Activated CD8-positive, alpha-beta T cell treated with anti-CD3 and anti-CD28 coated beads for 36 hours (primary cell): Measurements from ENCODE around the gene KY. TPM values are rescaled to one million over a fixed set of nuclear protein-coding genes. Genes with fewer than 3 reads are reported as not detected.

Experiments used
- ATAC-seq: fragments of 200-7000 bp; cut with Tn5 transposase; one replicate; pipeline ENCODE4 v1.10.0; 2021; ENCODE audit warnings: mild to moderate bottlenecking, moderate library complexity
- CTCF ChIA-PET: fragments of 350-600 bp; sonication (Branson Sonifier 250); formaldehyde crosslinking; loops from one replicate; lab custom pipeline; 2021; ENCODE audit warnings: antibody characterized with exemption; lab: Charles Lee
- POLR2A ChIA-PET: fragments of 350-600 bp; sonication (Branson Sonifier 250); formaldehyde crosslinking; loops from one replicate; lab custom pipeline; 2021; ENCODE audit warnings: antibody characterized with exemption; lab: Charles Lee
- DNase-seq: peaks from one replicate; pipeline ENCODE4 v3.0.0-alpha.2; 2020
- H3K27ac Mint-ChIP-seq: one replicate; pipeline ENCODE4 v1.8.0; 2021; ENCODE audit warnings: mild to moderate bottlenecking, mixed read lengths
- H3K27me3 Mint-ChIP-seq: one replicate; pipeline ENCODE4 v1.8.0; 2021; ENCODE audit warnings: mixed read lengths
- H3K36me3 Mint-ChIP-seq: one replicate; pipeline ENCODE4 v1.8.0; 2021; ENCODE audit warnings: low read depth, mixed read lengths
- H3K4me1 Mint-ChIP-seq: one replicate; pipeline ENCODE4 v1.8.0; 2021; ENCODE audit warnings: low read depth, mixed read lengths
- H3K4me3 Mint-ChIP-seq: one replicate; pipeline ENCODE4 v1.8.0; 2021; ENCODE audit warnings: mild to moderate bottlenecking, moderate library complexity, mixed read lengths
- H3K9me3 Mint-ChIP-seq: one replicate; pipeline ENCODE4 v1.8.0; 2021; ENCODE audit warnings: mixed read lengths
- CTCF ChIP-seq: fragments of 200-600 bp; IDR thresholded peaks from one replicate; pipeline ENCODE4 v1.8.0; 2022; ENCODE audit warnings: antibody characterized with exemption, mild to moderate bottlenecking
- intact Hi-C: fragments of 100-400 bp; cut with micrococcal nuclease; formaldehyde crosslinking; loops from one replicate; pipeline ENCODE4 v1.10.0; 2022
- total RNA-seq, 2 experiments: library from RNA; stranded (reverse); gene quantifications; one replicate each; pipeline ENCODE4 v1.2.3, GENCODE V29; 2021

The KY gene
- total RNA-seq, 2 experiments from 2014 or later: not detected

DNA sequence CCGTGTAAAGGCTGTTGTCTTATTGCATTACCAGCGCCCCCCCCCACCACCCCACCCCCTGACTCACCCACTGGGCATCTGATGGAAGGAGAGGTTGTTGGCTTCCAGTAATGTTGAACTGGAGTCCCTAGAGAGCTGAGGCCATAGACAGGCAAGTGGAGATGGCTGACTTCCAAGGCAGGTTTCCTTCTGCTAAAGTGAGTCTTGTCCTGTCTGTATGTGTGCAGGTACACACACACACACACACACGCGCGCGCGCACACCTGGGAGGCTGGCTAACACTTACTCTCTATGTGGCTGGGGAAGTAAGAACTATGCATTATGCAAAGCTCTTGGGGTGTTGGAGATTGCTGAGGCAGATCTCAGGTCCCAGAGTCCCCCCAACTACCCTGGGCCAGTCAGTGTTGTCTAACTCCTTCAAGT is 1.6 kb upstream of the KY start:
- ATAC-seq: no peak
- CTCF ChIA-PET: no interaction called here
- POLR2A ChIA-PET: no interaction called here
- H3K9me3 Mint-ChIP-seq: no peaks in the 10 kb centered on the region
- peaks cover 17% of the 10 kb centered on the region for H3K27me3 Mint-ChIP-seq
- TF ChIP-seq CTCF: no peak
- no peak overlapping the region for H3K27ac Mint-ChIP-seq
- intact Hi-C loops: no loop called here
- no peak for DNase-seq
- peaks cover 2% of the 10 kb centered on the region for H3K4me1 Mint-ChIP-seq
- no peak overlapping the region for H3K4me3 Mint-ChIP-seq
- no peaks in the 10 kb centered on the region for H3K36me3 Mint-ChIP-seq

DNA sequence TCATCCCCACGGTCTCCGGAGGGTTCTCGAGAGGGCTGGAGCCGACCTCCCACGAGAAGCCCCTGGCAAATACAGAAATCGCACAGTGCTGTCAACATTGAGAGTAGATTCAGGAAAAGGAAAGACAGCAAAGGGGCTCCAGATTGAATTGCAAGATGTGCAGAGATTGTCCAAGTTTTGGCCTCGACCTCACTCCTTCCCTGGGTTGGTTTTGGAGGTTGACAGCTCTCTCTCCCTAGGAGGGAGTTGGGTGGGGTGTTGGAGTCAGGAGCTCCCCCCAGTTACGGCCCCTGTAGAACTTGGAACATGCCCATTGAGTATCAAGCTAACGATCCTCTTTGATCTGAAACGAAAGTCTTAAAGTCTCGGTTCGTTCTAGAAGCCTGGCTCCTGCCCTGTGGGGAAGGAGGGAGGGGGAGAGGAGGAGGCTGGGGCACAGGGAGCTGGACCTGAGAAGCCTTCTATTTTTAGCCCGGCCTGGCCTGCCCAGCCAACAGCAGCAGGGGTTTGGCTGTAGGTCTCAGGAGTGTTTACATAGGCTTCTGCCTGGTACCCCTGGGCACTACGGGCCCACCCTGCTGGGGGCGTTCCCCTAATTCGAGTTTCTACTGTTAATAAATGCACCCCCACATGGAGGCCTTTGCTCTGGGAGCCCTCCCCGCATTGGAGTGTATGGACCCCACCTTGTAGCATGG is 672 bp upstream of the KY start:
- no peaks in the 10 kb centered on the region for H3K9me3 Mint-ChIP-seq
- H3K36me3 Mint-ChIP-seq: no peaks in the 10 kb centered on the region
- DNase-seq: no peak
- ChIA-PET POLR2A (no interaction called here), CTCF (no interaction called here)
- ATAC-seq: no peak
- no peak for TF ChIP-seq CTCF
- peaks cover 2% of the 10 kb centered on the region for H3K4me1 Mint-ChIP-seq
- intact Hi-C loops: no loop called here
- H3K27ac Mint-ChIP-seq: no peak overlapping the region
- H3K4me3 Mint-ChIP-seq: no peak overlapping the region
- peaks cover 17% of the 10 kb centered on the region for H3K27me3 Mint-ChIP-seq

DNA sequence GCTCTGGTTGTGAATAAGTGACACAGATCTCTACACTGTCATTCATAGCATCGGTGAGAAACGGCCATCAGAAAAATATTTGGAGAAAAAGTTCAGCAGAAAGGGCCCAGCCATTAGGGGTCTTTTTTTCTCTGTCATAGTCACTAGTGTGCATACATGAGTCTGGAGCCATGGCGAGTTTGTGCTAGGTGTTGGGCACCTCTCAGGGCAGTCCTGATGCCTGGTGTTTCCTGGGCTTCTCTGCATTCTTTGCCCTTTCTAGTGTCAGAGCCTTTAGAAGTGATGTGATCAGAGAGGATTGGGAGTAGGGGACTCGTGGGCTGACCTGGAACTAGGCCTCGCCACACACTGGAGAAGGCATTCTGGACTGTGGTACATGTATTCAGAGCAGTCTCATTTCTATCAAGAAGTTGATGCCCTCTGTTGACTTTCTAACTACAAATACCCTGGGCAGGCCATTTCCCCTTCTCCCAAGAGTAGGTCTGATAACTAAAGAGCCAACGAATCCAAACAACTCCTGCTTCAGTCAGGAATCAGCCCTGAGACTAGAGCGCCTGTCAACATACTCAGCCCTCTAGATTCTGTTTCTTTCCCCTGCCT is 1.6 kb downstream of the KY start:
- H3K36me3 Mint-ChIP-seq: no peaks in the 10 kb centered on the region
- H3K4me1 Mint-ChIP-seq: peaks cover 2% of the 10 kb centered on the region
- no peaks in the 10 kb centered on the region for H3K9me3 Mint-ChIP-seq
- TF ChIP-seq CTCF: no peak
- CTCF ChIA-PET: no interaction called here
- no peak for DNase-seq
- peaks cover 19% of the 10 kb centered on the region for H3K27me3 Mint-ChIP-seq
- intact Hi-C loops: no loop called here
- POLR2A ChIA-PET: no interaction called here
- ATAC-seq: no peak
- no peak overlapping the region for H3K4me3 Mint-ChIP-seq
- no peak overlapping the region for H3K27ac Mint-ChIP-seq

DNA sequence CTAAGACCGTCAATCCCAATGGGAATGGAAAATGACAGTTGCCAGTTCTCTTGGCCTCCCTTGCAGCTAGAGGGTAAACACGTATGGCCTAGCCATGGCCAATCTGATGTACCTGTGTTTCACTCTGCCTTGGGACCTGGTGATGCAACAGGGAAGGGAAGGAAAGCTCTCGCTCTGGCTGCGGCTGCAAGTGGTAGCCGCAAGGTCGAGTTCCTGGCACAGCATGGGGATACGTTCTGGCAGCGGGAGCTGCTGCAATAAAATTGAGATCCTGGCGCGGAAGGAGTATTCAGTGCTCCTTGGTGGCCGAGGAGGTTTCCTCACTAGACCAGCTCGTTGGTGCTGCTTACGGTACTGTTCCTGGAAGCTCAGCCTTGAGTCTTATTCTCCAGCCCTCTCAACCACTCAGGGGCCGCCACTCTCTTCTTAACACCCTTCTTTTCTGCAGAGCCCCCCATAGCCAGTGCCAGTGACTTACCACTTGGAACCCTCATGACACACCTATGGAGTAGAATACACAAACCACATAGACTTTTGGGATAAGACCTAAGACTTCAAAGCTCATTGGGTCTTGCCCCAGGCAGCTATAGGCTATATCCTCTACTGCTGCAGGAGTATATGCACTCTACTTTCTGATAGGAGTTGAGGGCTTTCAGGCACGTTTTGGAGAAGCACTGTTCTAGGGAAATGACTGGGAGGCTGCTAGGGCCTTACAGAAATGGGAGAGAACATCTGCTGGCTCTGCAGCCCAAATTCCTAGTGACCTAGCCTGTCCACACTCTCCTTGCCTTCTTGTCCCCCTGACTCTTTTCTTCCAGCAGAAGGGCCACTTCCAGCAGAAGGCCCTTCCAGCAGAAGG is 2.7 kb downstream of the KY start:
- H3K27me3 Mint-ChIP-seq: peaks cover 16% of the 10 kb centered on the region
- no peak for ATAC-seq
- POLR2A ChIA-PET: no interaction called here
- H3K4me1 Mint-ChIP-seq: peaks cover 2% of the 10 kb centered on the region
- intact Hi-C loops: no loop called here
- TF ChIP-seq CTCF: no peak
- H3K27ac Mint-ChIP-seq: no peak overlapping the region
- no peaks in the 10 kb centered on the region for H3K9me3 Mint-ChIP-seq
- H3K36me3 Mint-ChIP-seq: no peaks in the 10 kb centered on the region
- no peak for DNase-seq
- CTCF ChIA-PET: no interaction called here
- no peak overlapping the region for H3K4me3 Mint-ChIP-seq

GRCh38 chr3:134646086-134646485 is 4.7 kb downstream of the KY start:
- ChIA-PET CTCF (interaction anchor here (1.0 kb wide), 1 partner anchor 46 kb away, joined by 4 read pairs; no protein-coding TSS in a partner anchor), POLR2A (no interaction called here)
- Mint-ChIP-seq H3K9me3 (no peaks in the 10 kb centered on the region), H3K27ac (no peak overlapping the region), H3K27me3 (peaks cover 7% of the 10 kb centered on the region), H3K4me3 (no peak overlapping the region), H3K36me3 (no peaks in the 10 kb centered on the region), H3K4me1 (peaks cover 2% of the 10 kb centered on the region)
- intact Hi-C loops: no loop called here
- ATAC-seq (no peak), DNase-seq (no peak)
- TF ChIP-seq CTCF: no peak
